ENCODE results near the gene AGFG1. TPM values are rescaled to one million over a fixed set of nuclear protein-coding genes. Genes with fewer than 3 reads are reported as not detected.
A peak's percentile ranks its signal among the peaks of the same experiment; 100 is the strongest.

The AGFG1 gene, protein sequence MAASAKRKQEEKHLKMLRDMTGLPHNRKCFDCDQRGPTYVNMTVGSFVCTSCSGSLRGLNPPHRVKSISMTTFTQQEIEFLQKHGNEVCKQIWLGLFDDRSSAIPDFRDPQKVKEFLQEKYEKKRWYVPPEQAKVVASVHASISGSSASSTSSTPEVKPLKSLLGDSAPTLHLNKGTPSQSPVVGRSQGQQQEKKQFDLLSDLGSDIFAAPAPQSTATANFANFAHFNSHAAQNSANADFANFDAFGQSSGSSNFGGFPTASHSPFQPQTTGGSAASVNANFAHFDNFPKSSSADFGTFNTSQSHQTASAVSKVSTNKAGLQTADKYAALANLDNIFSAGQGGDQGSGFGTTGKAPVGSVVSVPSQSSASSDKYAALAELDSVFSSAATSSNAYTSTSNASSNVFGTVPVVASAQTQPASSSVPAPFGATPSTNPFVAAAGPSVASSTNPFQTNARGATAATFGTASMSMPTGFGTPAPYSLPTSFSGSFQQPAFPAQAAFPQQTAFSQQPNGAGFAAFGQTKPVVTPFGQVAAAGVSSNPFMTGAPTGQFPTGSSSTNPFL
- 100 to 1,000 TPM in 1 of 4 donors, 10 to 100 TPM in 3; 45.3 to 116 (median 58.9) TPM for polyA plus RNA-seq
- long read RNA-seq, donor 1: 0 reads
- long read RNA-seq, donor 2, full-length matches to known transcripts: 4 of 4 reads
- long read RNA-seq, donor 2, partial matches to known transcripts: 0 of 4 reads
- long read RNA-seq, donor 2, other reads (novel, unspliced or antisense): 0 of 4 reads
- long read RNA-seq, donor 3, partial matches to known transcripts: 11 of 11 reads
- long read RNA-seq, donor 3, other reads (novel, unspliced or antisense): 0 of 11 reads
- long read RNA-seq, donor 4: 0 reads
- long read RNA-seq, donor 5, full-length matches to known transcripts: 1 of 1 reads
- long read RNA-seq, donor 5, partial matches to known transcripts: 0 of 1 reads
- long read RNA-seq, donor 5, other reads (novel, unspliced or antisense): 0 of 1 reads
- long read RNA-seq, donor 6, full-length matches to known transcripts: 8 of 18 reads
- long read RNA-seq, donor 6, partial matches to known transcripts: 10 of 18 reads
- long read RNA-seq, donor 6, other reads (novel, unspliced or antisense): 0 of 18 reads
- long read RNA-seq, donor 7: 0 reads
- long read RNA-seq, donor 8: 0 reads
- long read RNA-seq, donor 9, full-length matches to known transcripts: 1 of 1 reads
- long read RNA-seq, donor 9, partial matches to known transcripts: 0 of 1 reads
- long read RNA-seq, donor 9, other reads (novel, unspliced or antisense): 0 of 1 reads
- long read RNA-seq, donor 10, full-length matches to known transcripts: 9 of 9 reads
- long read RNA-seq, donor 10, partial matches to known transcripts: 0 of 9 reads
- long read RNA-seq, donor 10, other reads (novel, unspliced or antisense): 0 of 9 reads

DNA sequence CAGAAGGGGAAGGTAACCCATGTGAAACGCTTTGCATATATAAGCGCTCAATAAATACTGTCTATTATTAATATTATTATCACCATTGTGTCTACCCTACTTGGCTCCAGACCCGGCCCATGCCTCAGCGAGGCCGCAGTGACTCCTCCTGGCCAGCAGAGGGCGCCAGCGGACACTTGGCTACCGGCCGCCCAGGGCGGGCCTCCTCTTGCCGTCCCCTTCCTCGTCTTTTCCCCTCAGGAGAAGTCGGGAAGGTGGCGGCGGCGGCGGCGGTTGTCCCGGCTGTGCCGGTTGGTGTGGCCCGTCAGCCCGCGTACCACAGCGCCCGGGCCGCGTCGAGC is at the start of gene AGFG1:
Gene AGFG1 (plus strand): TSS at position 233 of the 341 bp plus-strand sequence. CDS start 266 bp downstream, outside the sequence.
- 0 to 1% (median 0%) methylated on average over 18 to 28 of the region's 28 CpGs for WGBS, 3 donors
- H3K27ac ChIP-seq (ENCODE audit: low read depth in 1 of 3, low read length in 2 of 3): peak within 1 kb of the TSS; percentile 90 to 94 (median 91)
- no peak for FAIRE-seq

DNA sequence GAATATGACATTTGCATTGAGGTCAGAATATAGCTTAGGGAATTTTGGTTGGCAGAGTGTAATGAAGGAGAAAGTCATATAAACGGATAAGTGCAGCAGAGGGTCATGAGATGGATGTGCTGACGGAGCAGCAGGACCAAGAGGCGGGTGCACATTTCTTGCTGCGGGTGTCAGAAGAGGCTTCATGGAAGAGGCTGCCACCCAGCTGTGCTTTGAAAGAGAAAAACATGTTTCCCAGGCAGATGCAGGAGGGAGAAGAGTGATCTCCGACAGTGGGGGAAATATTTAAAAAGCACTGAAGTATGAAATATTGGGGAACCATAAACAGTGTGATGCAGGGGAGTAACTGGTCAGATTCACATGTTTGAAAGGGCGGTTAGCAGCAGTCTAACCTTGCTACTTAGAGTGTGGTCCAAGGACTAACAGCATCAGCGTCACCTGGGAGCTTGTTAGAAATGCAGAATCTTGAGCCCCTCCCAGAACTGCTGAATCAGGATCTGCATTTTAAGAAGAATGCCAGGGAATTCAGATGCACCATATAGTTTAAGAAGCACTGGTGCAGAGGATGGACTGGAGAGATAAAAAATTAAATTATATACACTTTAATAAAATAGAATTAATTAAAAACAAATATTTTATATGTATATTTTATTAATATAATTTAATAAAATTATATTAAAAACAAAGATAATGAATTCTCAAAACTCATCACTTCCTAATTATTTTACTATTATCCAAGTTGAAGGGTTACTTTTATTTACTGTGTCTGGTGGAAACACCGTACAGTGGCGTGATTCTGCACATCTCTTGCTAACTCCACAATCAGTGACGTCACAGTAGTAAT is 48.1 kb upstream of the AGFG1 start:
- 79 to 93% (median 89%) methylated on average over 10 of the region's 10 CpGs for WGBS, 3 donors
- Histone ChIP-seq H3K36me3 (ENCODE audit: control insufficient read depth in 3 of 3, insufficient read depth in 2 of 3, low read depth in 1 of 3, low read length in 3 of 3) (no peaks in the 10 kb centered on the region), H3K4me1 (ENCODE audit: control insufficient read depth in 3 of 3, insufficient read depth in 2 of 3, low read depth in 1 of 3, low read length in 2 of 3) (peaks cover 0 to 8% (median 0%) of the 10 kb centered on the region in 3 donors), H3K4me3 (ENCODE audit: low read depth in 1 of 3, low read length in 3 of 3) (no peak overlapping the region), H3K9me3 (ENCODE audit: control insufficient read depth in 2 of 2, insufficient read depth in 1 of 2, low read depth in 1 of 2, low read length in 1 of 2) (no peaks in the 10 kb centered on the region), H3K27me3 (ENCODE audit: control insufficient read depth in 3 of 3, insufficient read depth in 3 of 3, low read length in 3 of 3) (no peaks in the 10 kb centered on the region), H3K27ac (ENCODE audit: low read depth in 1 of 3, low read length in 2 of 3) (no peak overlapping the region)
- FAIRE-seq (no peak), DNase-seq (no peak)

More for the DNA sequence above, at the start of gene AGFG1:
- H3K9me3 ChIP-seq (ENCODE audit: control insufficient read depth in 2 of 2, insufficient read depth in 1 of 2, low read depth in 1 of 2, low read length in 1 of 2): peaks cover 0 to 3% of the 10 kb centered on the region in 2 donors
- DNase-seq: peak; percentile 79 to 94
- H3K4me3 ChIP-seq (ENCODE audit: low read depth in 1 of 3, low read length in 3 of 3): peak within 1 kb of the TSS; percentile 79 to 99 (median 90)
- peaks cover 0 to under 1% (median 0%) of the 10 kb centered on the region in 3 donors for H3K36me3 ChIP-seq (ENCODE audit: control insufficient read depth in 3 of 3, insufficient read depth in 2 of 3, low read depth in 1 of 3, low read length in 3 of 3)
- H3K27me3 ChIP-seq (ENCODE audit: control insufficient read depth in 3 of 3, insufficient read depth in 3 of 3, low read length in 3 of 3): no peaks in the 10 kb centered on the region
- H3K4me1 ChIP-seq (ENCODE audit: control insufficient read depth in 3 of 3, insufficient read depth in 2 of 3, low read depth in 1 of 3, low read length in 2 of 3): peaks cover 0 to 24% (median 10%) of the 10 kb centered on the region in 3 donors

DNA sequence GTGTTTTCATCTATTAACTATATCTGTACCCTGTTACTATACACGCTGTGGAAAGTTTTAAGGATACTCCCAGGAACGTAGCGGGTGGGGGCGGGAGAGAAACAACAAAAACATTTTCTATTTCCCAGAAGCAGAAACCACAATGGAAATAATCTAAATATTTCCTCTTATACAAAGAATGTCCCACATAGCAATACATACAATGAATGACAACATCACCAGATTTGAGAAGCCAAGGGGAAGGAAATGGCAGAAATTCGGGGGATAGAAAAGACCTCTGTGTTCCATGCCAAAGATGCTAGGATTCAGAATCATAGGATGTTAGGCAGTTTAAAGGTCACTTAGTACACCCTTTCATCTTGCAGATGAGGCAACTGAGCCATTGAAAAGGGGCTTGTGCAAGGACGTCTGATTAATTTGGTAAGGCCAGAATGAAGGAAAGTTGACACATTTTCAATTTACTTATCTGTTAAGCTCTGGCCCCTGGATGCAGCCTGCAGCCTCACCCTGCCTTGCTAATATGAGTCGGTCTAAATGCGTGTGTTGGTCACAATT is 43.1 kb upstream of the AGFG1 start:
- H3K36me3 ChIP-seq (ENCODE audit: control insufficient read depth in 3 of 3, insufficient read depth in 2 of 3, low read depth in 1 of 3, low read length in 3 of 3): no peaks in the 10 kb centered on the region
- peaks cover 0 to 20% of the 10 kb centered on the region in 2 donors for H3K9me3 ChIP-seq (ENCODE audit: control insufficient read depth in 2 of 2, insufficient read depth in 1 of 2, low read depth in 1 of 2, low read length in 1 of 2)
- FAIRE-seq (no peak), DNase-seq (no peak)
- H3K4me3 ChIP-seq (ENCODE audit: low read depth in 1 of 3, low read length in 3 of 3): no peak overlapping the region
- peaks cover 0 to 17% (median 0%) of the 10 kb centered on the region in 3 donors for H3K4me1 ChIP-seq (ENCODE audit: control insufficient read depth in 3 of 3, insufficient read depth in 2 of 3, low read depth in 1 of 3, low read length in 2 of 3)
- H3K27ac ChIP-seq (ENCODE audit: low read depth in 1 of 3, low read length in 2 of 3): no peak overlapping the region
- WGBS, 3 donors: 79 to 90% (median 89%) methylated on average over 8 of the region's 8 CpGs
- H3K27me3 ChIP-seq (ENCODE audit: control insufficient read depth in 3 of 3, insufficient read depth in 3 of 3, low read length in 3 of 3): peaks cover 0 to 2% (median 0%) of the 10 kb centered on the region in 3 donors

DNA sequence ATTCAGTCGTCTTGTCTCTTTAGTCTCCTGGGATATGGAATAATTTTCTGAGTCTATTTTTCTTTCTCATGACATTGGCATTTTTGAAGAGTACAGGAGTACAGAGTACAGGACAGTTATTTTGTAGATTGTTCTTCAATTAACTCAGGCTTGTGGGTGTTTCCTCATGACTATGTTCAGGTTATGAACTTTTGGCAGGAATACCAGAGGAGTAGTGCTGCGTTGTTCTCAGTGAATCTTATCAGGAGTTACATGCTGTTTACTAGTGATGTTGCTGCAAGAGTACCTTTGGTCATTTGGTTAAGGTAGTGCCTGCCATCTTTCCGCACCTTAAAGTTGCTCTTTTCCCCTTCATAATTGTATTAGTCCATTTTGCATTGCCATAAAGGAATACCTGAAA is 41.3 kb upstream of the AGFG1 start:
- H3K4me1 ChIP-seq (ENCODE audit: control insufficient read depth in 3 of 3, insufficient read depth in 2 of 3, low read depth in 1 of 3, low read length in 2 of 3): peaks cover 0 to 17% (median 0%) of the 10 kb centered on the region in 3 donors
- peaks cover 0 to 20% of the 10 kb centered on the region in 2 donors for H3K9me3 ChIP-seq (ENCODE audit: control insufficient read depth in 2 of 2, insufficient read depth in 1 of 2, low read depth in 1 of 2, low read length in 1 of 2)
- H3K36me3 ChIP-seq (ENCODE audit: control insufficient read depth in 3 of 3, insufficient read depth in 2 of 3, low read depth in 1 of 3, low read length in 3 of 3): no peaks in the 10 kb centered on the region
- H3K4me3 ChIP-seq (ENCODE audit: low read depth in 1 of 3, low read length in 3 of 3): no peak overlapping the region
- peaks cover 0 to 2% (median 0%) of the 10 kb centered on the region in 3 donors for H3K27me3 ChIP-seq (ENCODE audit: control insufficient read depth in 3 of 3, insufficient read depth in 3 of 3, low read length in 3 of 3)
- FAIRE-seq (no peak), DNase-seq (peak; percentile 75 to 90)
- H3K27ac ChIP-seq (ENCODE audit: low read depth in 1 of 3, low read length in 2 of 3): peak overlapping the region in 2 of 3 donors; percentile 30 to 85
- 30 to 75% (median 46%) methylated on average over 3 of the region's 3 CpGs for WGBS, 3 donors

DNA sequence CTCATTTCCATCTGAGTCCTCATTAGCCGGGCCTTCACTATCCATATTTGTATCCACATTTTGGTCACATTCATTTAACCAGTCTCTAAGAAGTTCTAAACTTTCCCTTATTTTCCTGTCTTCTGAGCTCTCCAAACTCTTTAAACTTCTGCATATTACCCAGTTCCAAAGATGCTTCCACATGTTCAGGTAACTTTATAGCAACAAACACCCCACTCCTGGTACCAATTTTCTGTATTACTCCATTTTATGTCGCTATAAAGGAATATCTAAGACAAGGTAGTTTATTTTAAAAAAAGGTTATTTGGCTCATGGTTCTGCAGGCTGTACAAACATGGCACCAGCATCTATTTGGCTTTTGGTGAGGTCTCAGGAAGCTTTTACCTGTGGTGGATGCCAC is 38.8 kb upstream of the AGFG1 start:
- no peak overlapping the region for H3K27ac ChIP-seq (ENCODE audit: low read depth in 1 of 3, low read length in 2 of 3)
- H3K27me3 ChIP-seq (ENCODE audit: control insufficient read depth in 3 of 3, insufficient read depth in 3 of 3, low read length in 3 of 3): peaks cover 0 to 2% (median 0%) of the 10 kb centered on the region in 3 donors
- H3K4me3 ChIP-seq (ENCODE audit: low read depth in 1 of 3, low read length in 3 of 3): no peak overlapping the region
- FAIRE-seq (no peak), DNase-seq (no peak)
- H3K36me3 ChIP-seq (ENCODE audit: control insufficient read depth in 3 of 3, insufficient read depth in 2 of 3, low read depth in 1 of 3, low read length in 3 of 3): no peaks in the 10 kb centered on the region
- H3K4me1 ChIP-seq (ENCODE audit: control insufficient read depth in 3 of 3, insufficient read depth in 2 of 3, low read depth in 1 of 3, low read length in 2 of 3): peaks cover 0 to 17% (median 0%) of the 10 kb centered on the region in 3 donors
- WGBS, 3 donors: 79 to 92% (median 87%) methylated on average over 2 of the region's 2 CpGs
- peaks cover 0 to 20% of the 10 kb centered on the region in 2 donors for H3K9me3 ChIP-seq (ENCODE audit: control insufficient read depth in 2 of 2, insufficient read depth in 1 of 2, low read depth in 1 of 2, low read length in 1 of 2)

DNA sequence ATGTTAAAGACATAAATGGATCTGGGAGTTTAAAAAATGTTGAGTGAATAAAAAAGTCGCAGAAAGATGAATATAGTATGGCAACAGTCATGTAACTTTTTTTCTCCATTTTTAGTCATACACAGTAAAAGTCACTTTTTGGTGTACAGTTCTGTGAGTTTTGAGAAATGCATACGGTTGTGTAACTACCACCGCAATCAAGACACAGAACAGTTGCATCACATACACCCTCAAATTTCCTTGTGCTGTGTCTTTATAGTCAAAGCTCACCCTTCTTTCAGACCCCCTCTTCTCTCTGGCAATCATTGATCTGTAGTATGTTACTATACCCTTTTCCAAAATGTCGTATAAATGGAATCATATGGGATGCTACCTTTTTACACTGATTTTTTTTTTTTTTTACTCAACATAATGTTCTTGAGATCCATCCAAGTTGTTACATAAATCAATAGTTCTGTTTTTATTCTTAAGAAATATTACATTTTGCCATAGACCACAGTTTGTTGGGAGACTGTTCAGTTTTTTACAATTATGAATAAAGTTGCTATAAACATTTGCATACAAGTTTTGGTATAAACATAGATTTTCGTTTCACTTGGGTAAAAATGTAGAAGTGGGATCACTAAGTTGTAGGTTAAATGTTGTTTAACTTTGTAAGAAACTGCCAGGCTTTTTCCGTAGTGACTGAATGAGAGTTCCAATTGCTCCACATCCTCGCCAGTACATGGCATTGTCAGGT is 35.4 kb upstream of the AGFG1 start:
- no peak for FAIRE-seq
- H3K27ac ChIP-seq (ENCODE audit: low read depth in 1 of 3, low read length in 2 of 3): no peak overlapping the region

More for the DNA sequence above, 35.4 kb upstream of the AGFG1 start:
- WGBS, 3 donors: 86 to 87% (median 86%) methylated on average over 7 of the region's 7 CpGs
- H3K4me3 ChIP-seq (ENCODE audit: low read depth in 1 of 3, low read length in 3 of 3): no peak overlapping the region
- peaks cover 0 to 2% (median 0%) of the 10 kb centered on the region in 3 donors for H3K27me3 ChIP-seq (ENCODE audit: control insufficient read depth in 3 of 3, insufficient read depth in 3 of 3, low read length in 3 of 3)
- H3K9me3 ChIP-seq (ENCODE audit: control insufficient read depth in 2 of 2, insufficient read depth in 1 of 2, low read depth in 1 of 2, low read length in 1 of 2): peaks cover 0 to 19% of the 10 kb centered on the region in 2 donors
- H3K36me3 ChIP-seq (ENCODE audit: control insufficient read depth in 3 of 3, insufficient read depth in 2 of 3, low read depth in 1 of 3, low read length in 3 of 3): no peaks in the 10 kb centered on the region
- no peak for DNase-seq
- peaks cover 0 to 2% (median 0%) of the 10 kb centered on the region in 3 donors for H3K4me1 ChIP-seq (ENCODE audit: control insufficient read depth in 3 of 3, insufficient read depth in 2 of 3, low read depth in 1 of 3, low read length in 2 of 3)

All from small intestine (tissue), 16 donors.